VCaP (cell line): ENCODE measurements around the gene RSAD2.
A peak's percentile ranks its signal among the peaks of the same experiment; 100 is the strongest.

Source experiments
- H3K27ac ChIP-seq: fragments of 450-650 bp; 2 replicates; pipeline ENCODE4 v1.5.1; 2017
- CTCF ChIP-seq: fragments of 450-650 bp; conservative IDR thresholded peaks from 2 replicates; pipeline ENCODE4 v1.5.1; 2017; ENCODE audit warnings: mild to moderate bottlenecking, moderate library complexity

RSAD2 gene

GRCh38 chr2:6909431-6910385 is 32.1 kb downstream of the RSAD2 start:
- no peak for TF ChIP-seq CTCF
- no peak overlapping the region for H3K27ac ChIP-seq

DNA sequence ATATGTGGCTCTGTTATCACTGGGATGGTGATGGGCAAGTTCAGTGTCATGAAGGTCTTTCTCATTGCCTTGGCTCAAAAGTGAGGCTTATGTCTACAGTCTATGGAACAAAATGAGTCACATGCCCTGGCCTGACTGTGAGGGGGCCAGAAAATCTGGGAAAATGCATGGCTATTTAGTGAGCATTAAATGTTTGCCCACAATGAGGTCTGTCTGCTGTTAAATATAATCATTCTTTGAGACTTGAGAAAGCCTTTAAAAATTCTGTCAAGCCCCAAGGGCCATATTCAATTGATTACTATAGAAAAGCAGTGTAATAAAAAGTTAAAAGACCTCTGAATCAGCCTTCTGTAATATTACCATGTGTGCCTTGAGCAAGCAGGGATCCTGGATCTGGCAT is 34.1 kb downstream of the RSAD2 start:
- H3K27ac ChIP-seq, result no peak overlapping the region
- TF ChIP-seq CTCF, result no peak

DNA sequence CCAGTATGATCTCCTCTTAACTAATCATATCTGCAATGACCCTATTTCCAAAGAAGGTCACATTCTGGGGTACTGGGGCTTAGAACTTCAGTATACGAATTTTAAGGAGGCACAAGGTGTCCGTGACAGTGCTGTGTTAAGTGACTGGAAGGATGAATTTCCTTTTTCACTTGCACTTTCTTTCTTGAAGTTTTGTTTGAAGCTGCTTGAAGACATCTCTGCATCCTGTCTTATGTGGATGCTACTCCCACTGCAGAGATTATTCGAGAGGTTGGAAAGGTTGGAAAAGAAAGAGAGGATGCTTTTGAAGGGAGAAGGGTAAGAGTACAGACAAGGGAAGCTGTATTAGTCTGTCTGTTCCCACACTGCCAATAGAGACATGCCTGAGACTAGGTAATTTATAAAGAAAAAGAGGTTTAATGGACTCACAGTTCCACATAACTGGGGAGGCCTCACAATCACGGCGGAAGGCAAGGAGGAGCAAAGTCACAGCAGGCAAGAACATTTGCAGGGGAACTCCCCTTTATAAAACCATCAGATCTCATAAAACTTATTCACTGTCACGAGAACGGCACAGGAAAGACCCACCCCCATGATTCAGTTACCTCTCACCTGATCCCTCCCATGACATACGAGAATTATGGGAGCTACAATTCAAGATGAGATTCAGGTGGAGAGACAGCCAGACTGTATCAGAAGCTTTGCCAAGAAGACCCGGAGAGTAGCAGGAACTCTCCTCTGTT is 36.0 kb downstream of the RSAD2 start:
- no peak overlapping the region for H3K27ac ChIP-seq
- no peak for TF ChIP-seq CTCF

DNA sequence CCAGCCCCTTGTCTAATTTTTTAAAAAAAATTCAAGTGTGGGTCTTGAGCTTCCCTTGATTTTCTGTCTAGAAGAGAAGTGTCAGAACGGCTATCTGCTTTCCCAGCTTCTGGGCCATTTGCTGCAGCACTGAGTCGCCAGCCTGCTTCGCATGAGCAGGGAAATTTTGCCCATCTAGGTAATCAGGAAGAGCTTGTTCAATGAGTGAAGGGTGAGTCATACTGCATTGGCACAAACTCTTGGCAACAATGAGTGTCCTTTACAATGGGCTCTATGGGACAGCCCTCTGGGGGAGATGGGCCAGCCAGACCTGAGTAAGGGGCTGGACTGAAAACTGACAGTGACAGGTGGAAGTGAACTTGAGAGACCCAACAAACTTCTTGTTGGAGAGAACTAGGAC is 37.3 kb downstream of the RSAD2 start:
- no peak for TF ChIP-seq CTCF
- H3K27ac ChIP-seq, result no peak overlapping the region

GRCh38 chr2:6915399-6915798 is 37.8 kb downstream of the RSAD2 start:
- no peak for TF ChIP-seq CTCF
- H3K27ac ChIP-seq, result no peak overlapping the region

DNA sequence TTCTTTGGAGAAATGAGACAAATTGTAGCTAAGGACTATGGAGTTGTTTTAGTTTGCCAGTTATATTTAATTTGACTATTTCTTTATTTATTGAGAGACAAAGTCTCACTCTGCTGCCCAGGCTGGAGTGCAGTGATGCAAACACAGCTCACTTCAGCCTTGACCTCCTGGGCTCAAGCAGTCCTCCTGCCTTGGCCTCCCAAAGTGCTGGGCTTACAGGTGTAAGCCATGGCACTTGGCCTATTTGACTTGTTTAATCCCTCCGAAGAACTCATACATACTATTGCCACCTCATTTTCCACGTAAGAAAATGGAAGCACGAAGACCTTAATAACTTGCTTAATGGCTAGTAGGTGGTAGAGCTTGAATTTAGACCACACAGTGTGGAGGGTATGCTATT is 38.6 kb downstream of the RSAD2 start:
- no peak for TF ChIP-seq CTCF
- no peak overlapping the region for H3K27ac ChIP-seq

DNA sequence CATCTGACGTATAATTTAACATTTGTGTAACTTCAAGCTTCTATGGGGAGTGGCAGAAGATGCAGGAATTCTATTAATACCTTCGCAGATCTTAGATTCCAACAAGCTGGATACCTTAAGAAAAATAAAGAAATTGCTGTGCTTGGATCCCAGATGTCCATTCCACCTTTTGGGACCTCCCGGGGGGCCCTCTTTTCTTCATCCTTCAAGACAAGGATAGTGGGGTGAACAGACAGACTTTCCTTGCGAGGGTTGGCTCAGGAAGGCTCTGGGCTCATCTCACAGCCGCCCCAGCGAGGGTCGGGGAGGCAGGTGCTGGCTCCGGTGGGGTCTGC is 39.1 kb downstream of the RSAD2 start:
- peak overlapping the region; percentile 77 for H3K27ac ChIP-seq
- no peak for TF ChIP-seq CTCF
